Activated CD4-positive, alpha-beta T cell treated with anti-CD3 and anti-CD28 coated beads, Interleukin-2, amount 50 U/mL, for 48 hours (primary cell): ENCODE results near the gene ZDHHC22.

ENCODE experiments used
- DNase-seq, 2 experiments: peaks; one replicate each; pipeline ENCODE4 v3.0.0-alpha.2; 2020

ZDHHC22 gene

DNA sequence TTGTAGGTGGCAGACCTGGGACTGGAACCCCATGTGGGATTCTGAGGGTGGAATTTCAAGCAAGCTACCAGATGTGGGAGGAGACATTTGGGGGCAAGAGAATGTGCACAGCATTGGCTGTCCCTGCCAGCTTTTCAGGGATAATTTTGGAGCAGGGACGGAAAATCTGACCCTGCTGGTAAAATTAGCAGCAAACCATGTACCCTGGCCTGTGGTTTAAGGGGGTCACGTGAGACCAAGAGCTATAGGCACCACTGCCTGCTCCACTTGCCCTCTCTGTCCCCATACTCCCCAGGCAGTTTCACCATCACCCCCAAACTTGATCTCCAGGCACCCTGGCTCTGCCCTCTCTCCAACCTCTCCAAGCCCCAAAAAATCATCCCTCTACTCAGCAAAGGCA is 13.5 kb upstream of the ZDHHC22 start:
- no peak for DNase-seq

DNA sequence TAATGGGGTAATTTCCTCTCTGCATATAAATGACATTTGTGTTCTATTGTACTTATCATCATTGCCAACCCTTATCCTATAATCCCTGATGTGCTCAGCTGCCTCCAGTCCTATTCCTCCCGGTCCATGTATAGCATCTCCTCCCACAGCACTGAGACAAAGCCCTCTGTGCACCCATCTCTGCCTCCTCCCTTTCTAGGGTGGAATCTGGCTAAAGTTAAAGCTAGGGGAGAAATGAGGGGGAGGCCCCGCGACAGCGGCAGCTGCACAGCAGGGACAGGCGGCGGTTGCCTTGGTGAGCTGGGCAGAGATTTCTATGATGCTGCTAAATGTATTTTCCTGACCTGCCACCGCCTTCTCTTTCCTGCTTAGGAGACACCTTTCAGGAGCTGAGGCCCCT is 12.8 kb upstream of the ZDHHC22 start:
- DNase-seq, result no peak

GRCh38 chr14:77153802-77154201 is 12.2 kb upstream of the ZDHHC22 start:
- no peak for DNase-seq

- no peak for DNase-seq
These were observed 10.5 kb upstream of the ZDHHC22 start for GRCh38 chr14:77151918-77152588.

DNA sequence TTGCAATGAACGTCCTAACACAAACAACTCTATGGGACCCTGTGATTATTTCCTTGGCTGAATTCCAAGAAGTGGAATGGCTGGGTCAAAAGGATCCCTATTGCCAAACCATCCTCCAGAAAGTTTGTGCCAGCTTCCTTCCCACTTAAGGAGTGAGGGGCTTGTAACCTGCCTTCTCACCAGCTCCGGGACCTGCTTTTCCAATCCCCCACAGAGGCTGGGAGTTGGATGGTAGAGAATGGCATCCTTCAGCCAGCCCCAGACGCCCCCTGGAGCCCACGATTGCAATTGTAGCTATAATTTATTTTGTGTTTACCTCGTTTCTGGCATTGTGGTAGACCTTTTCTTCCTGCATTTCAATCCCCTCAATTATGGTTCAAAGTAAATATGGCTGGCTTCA is 9.7 kb upstream of the ZDHHC22 start:
- DNase-seq, result peak in 1 of 2 experiments; percentile 21

DNA sequence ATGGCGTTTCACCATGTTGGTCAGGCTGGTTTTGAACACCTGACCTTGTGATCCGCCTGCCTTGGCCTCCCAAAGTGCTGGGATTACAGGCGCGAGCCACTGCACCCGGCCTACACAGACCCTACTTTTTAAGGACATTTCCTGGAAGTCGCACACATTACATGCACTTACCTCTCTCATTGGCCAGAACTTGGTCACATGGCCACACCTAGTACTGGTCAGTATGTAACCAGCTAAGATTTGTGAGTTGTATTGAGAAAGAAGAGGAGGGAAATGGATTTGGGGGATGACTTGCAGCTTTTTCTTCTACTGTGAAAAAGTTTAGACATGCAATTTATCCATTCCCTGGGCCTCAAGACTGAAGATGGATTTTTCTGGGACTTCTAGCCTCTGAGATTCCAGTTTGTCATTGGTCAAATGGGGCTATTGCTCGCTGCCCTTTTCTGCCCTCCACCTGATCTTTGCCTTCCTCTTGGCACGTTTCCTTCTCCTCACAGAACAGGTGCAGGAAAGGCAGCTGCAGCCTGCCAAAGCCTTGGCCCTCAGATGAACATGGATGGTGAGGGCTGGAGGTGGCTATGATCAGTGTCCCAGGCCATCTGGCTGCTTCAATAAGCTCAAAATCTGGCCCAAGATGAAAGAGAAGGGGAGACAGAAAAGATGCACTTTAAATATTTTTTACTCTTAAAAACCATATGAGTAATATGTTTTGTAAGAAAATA is 7.1 kb upstream of the ZDHHC22 start:
- no peak for DNase-seq

GRCh38 chr14:77145975-77146740 is 4.6 kb upstream of the ZDHHC22 start:
- DNase-seq, result no peak

DNA sequence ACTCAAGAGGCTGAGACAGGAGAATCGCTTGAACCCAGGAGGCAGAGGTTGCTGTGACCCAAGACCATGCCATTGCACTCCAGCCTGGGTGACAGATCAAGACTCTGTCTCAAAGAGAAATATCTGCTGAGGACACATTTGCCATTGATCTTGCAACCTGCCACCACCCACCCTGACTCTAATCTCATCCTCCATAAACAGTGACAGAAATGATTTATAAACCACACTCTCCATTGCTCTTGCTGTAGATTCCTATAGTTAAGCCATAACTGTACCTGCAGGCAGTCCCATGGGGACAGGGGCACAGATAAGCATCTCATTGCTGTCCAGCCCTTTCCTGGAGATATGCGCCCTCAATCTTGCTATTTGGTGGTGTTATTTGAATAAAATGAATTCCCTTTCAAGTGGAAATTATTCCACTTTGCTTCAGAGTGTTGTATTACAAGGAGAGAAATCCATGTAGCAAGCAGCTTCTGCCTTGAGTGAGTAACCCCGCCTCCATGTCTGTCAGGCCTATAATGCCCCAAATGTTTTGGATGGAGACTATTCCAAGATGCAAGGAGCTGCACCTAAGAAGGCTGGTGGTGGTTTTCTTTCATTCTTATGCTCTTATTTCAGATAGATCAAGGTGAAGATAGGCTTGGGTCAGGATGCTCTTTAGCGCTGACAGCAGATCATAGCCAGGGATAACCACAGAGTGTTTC is 3.0 kb upstream of the ZDHHC22 start:
- no peak for DNase-seq

GRCh38 chr14:77143071-77143470 is 1.5 kb upstream of the ZDHHC22 start:
- no peak for DNase-seq

GRCh38 chr14:77142005-77142800 is 612 bp upstream of the ZDHHC22 start:
- DNase-seq, result no peak

- no peak for DNase-seq
These were observed 1.0 kb downstream of the ZDHHC22 start for GRCh38 chr14:77140359-77141213.

DNA sequence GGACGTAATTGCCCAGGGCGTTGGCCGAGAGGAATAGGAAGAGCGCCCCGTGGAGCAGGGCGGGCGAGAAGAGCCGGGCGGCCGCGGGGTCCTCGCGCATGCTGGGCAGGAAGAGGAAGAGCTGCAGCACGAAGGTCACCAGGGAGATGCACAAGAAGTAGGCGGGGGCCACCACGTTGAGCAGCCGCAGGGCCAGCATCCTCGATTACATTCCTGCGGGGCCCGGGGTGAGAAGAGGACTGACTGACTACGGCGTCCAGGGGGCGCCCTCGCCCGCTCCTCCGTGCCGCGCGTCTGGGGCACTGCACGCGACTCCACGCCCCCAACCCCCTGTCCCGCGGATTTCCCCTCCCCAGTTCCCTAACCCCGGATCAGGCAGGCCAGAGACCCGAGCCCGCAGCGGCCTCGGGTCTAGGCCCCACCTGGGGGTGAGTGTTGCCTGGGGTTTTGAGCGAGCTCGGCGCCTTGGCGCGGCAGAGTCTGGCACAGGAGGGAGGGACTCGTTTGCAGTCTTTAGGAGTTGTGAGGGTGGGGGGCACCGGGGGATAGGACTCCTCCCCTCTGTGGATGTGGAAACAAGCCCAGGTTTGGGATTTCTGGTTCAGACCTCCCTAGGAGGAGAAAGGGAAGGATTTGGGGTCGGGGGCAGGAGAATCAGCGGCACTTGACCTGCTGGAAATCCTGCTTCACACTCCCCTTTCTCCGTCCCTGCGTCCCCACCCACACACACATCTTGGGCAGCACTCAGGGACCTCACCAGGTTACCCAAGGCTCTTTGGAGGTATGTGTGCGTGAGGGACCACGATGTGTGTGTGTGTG is 1.8 kb downstream of the ZDHHC22 start:
- DNase-seq, result peak; percentile 59 to 69

- DNase-seq, result no peak
These were observed 2.6 kb downstream of the ZDHHC22 start for GRCh38 chr14:77139022-77139421.

DNA sequence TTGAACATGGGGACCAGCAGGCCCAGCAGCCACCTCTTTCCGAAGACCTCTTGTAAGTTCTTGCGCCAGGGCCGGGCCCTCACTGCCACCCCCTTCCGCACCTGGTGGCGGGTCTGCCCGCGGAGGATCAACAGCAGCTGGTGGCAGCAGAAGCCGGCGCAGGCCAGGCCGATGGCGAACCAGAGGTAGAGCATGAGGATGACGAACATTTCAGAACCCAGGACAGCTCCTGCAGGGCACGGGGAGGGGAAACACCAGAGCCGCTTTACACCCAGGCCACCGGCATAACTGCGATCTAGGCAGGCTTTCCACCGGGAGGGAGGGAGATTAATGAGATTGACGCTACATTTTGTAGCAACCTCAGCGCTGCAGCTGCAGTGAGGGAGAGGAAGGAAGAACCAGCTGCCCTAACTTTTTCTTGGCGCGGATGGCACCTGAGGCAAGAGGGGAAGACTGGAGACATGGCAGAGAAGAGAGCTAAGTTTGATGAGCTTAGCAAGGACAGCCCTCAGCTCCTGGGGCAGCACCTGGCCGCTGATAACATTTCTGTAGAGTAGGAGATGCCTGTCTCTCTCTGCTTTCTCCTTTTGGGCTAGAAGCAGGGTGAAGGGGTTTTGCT is 7.8 kb downstream of the ZDHHC22 start:
- peak; percentile 62 to 69 for DNase-seq

DNA sequence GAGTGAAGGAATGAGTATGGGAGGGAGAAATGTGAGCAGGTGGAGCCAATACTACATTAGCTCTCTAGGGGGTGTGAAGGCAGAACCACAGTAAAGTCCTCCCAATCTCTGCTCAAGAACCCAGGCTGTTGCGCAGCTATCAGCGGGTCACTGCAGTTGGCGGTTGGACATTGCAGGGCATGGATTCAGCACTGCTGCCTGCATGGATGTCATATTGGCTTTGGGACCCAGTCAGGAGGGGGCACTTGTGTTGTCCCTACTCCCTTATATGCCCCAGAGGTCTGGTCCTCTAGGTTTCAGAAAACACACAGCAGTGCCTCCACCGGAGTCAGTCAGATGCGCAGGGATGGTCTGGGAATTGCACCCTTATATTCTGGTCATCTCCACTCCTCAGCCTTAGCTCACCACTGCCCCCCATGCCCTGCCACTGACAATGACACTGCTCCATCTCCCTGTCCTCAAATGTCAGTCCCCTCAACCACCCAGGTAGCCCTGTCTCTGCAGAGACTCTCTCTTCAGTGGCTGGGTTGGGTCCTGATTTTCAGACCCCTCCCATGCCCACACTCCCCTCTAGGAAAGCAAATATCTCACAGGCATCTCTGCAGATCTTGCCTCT is 9.6 kb downstream of the ZDHHC22 start:
- no peak for DNase-seq

DNA sequence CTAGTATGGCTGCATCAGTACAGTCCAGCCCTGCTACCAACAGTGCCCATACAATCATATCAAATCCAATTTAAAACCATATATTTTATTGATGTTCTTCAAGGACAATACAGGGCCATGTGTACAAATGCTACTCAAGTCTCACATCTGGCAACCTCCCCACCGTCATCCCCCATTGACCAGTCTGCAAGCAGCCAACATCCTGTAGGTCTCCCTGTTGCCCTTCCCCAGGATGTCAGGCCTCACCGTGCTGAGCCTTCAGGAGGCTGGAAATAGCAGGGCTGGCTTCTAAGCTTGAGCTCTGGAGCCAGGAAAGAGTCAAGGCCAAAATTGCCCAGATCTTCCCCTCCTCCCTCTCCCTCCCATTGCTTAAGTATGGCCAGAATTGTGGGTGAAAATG is 10.4 kb downstream of the ZDHHC22 start:
- no peak for DNase-seq

DNA sequence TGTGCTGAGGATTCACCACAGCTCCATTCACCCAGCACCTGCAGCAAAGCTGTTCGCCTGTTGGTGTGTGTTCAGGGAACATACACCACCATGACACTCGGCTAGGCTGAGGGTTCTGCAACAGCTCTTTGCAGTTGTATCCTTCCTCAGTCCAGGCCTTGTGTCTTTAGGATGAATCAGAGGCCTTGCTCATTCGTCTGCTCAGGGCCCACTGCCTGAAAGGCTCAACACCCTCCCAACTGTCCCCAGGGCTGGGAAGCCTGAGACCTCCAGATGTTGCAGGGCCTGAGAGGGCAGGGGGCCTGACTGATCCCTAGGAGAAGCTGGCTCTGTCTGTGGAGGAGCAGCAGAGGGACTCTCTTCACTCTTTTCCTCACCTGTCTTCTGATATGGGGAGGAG is 11.2 kb downstream of the ZDHHC22 start:
- no peak for DNase-seq

DNA sequence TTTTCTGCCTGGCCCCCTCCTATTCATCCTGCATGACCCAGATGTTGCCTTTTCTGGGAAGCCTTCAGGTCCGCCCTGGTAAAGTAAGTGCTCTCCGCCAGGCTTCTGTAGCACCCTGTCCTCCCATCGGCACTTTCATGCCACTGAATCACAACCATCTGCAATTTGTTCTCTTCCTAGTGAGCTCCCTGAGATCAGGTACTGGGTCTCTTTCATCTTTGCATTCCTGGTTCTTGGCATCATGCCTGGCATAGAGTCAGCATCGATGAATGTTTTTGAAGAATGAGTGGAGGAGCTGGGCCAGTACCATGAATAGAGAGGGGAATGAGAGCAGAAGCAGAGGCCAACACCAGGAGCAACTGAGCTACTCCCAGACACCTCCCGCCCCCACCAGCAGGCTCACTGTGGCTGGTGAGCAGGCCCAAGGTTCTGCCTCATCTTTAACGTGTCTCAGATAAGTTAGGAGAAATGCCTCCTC is 13.1 kb downstream of the ZDHHC22 start:
- no peak for DNase-seq

GRCh38 chr14:77126461-77126990 is 15.1 kb downstream of the ZDHHC22 start:
- no peak for DNase-seq
